GM13977 (cell line): ENCODE measurements around the gene TADA2B.

Source experiments
- DNase-seq: peaks from one replicate; pipeline ENCODE4 v3.0.0; 2012; ENCODE audit warnings: low spot score
- in situ Hi-C: fragments of 300-500 bp; cut with MboI; formaldehyde crosslinking; loops from one replicate; pipeline ENCODE4 v1.12.0; 2022; ENCODE audit warnings: low sequenced_read_pairs, low pct_unique_long_range_greater_than_20kb, mixed read lengths, inconsistent platforms; ENCODE audit not compliant: unreplicated experiment
- TF ChIP-seq, protein P1 (sequence below): IDR thresholded peaks from 2 replicates; pipeline ENCODE4 v1.5.1; 2012; ENCODE audit warnings: mild to moderate bottlenecking, control low read depth; ENCODE audit not compliant: insufficient read depth; ENCODE audit errors: extremely low read depth, missing control alignments

TADA2B gene

GRCh38 chr4:7042503-7043283, 479 bp upstream of the TADA2B start:
- in situ Hi-C loops: no loop called here
- DNase-seq: peak; percentile 100
- TF ChIP-seq, protein P1, sequence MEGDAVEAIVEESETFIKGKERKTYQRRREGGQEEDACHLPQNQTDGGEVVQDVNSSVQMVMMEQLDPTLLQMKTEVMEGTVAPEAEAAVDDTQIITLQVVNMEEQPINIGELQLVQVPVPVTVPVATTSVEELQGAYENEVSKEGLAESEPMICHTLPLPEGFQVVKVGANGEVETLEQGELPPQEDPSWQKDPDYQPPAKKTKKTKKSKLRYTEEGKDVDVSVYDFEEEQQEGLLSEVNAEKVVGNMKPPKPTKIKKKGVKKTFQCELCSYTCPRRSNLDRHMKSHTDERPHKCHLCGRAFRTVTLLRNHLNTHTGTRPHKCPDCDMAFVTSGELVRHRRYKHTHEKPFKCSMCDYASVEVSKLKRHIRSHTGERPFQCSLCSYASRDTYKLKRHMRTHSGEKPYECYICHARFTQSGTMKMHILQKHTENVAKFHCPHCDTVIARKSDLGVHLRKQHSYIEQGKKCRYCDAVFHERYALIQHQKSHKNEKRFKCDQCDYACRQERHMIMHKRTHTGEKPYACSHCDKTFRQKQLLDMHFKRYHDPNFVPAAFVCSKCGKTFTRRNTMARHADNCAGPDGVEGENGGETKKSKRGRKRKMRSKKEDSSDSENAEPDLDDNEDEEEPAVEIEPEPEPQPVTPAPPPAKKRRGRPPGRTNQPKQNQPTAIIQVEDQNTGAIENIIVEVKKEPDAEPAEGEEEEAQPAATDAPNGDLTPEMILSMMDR: no peak

DNA sequence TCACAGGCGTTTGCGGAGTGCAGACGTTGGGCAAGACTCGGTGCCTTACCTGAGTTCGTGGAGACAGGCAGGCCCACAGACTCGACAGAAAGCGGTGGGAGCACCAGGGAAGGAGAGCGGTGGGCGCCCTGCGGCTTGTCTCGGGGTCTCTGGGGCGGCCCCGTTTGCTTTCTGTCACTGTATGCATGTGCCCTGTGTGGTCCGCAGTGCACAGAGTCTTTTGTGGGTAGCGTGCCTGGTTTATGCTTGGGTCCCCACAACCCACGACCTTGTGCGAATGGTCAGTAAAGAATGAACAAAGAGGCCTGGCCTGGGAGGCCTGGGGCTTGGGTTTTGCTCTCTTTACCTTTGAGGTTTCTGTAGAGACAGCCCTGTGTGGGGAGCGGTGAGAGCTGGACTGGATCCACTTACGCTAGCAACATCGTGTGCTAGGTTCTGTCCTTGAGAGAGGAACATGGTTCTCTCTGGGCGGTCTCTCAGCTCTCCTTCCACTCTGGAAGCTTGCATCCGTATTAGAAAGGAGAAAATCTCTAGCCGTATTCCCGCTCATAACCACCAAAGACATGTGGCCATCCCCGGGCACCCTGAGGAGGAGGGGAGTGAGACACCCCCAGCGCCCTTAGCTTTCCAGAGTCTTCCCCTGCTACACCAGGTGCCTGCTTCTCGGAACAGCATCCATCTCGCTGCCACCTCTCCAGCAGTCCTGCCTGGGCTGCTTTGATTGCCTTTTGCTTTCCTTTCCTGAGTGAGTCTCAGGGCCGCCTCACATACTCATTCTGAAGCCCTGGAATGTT, 1.2 kb downstream of the TADA2B start:
- TF ChIP-seq, protein P1: no peak
- in situ Hi-C loops: no loop called here
- no peak for DNase-seq

DNA sequence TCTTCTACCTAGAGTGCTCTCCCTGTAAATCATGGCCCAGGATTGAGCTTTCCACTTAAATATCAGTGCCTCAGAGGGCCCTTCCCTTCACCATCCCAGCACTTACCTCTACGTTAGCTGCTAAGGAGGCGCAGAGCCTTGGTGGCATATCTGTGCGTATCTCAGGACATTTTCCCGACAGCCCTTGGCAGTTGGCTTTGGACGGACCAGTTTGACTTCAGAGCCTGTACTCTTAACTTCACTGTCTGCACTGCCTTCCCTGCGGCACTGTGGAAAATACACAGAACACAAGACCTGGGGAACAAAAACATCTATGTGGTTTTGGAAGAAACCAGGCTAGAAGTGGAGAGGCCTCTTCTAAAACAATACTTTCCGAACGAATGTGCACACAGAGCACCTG, 2.4 kb downstream of the TADA2B start:
- in situ Hi-C loops: no loop called here
- no peak for DNase-seq

GRCh38 chr4:7045961-7046921, 3.1 kb downstream of the TADA2B start:
- in situ Hi-C loops: no loop called here
- peak; percentile 47 for DNase-seq
- TF ChIP-seq, protein P1: no peak

More for the DNA sequence above, 2.4 kb downstream of the TADA2B start:
- TF ChIP-seq, protein P1: no peak

DNA sequence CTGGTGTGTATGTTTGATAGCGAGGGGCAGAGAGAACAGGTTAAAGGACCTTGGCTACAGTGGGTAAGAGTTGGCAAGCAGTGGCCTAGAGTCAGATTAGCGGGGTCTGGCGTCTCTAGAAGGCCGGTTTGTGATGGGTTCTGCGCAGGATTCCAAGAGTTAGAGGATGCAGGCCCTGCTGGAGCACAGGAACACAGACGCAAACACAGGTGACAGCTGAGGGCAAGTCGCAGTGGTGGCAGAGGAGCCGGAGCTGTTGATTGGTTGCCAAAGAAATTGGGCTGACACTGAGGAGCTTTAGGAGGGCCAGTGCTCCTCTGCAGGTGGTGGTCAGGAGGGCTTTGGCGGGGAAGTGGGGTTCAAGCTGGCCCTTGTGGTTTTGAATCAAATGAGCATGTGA, 3.8 kb downstream of the TADA2B start:
- in situ Hi-C loops: no loop called here
- TF ChIP-seq, protein P1: no peak
- DNase-seq: no peak

DNA sequence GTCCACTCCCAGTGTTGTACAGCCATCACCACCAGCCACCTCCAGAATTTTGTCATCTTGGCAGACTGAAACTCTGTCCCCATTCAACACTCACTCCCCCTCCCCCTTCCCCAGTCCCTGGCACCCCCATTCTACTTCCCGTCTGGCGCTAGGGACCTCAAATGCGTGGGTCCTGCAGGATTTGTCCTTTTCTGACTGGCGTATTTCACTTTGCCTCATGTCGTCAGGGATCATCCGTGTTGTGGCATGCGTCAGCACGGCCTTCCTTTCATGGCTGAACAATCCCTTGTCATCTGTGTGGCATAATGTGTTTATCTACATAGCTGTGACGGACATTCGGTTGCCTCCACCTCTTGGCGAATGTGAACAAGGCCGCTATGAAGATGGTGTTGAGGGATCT, 5.5 kb downstream of the TADA2B start:
- TF ChIP-seq, protein P1: no peak
- in situ Hi-C loops: no loop called here
- no peak for DNase-seq
